ENCODE data around the gene TMEM39A.

The TMEM39A gene

GRCh38 chr3:119396870-119397269 lies 66.5 kb downstream of the TMEM39A start:
- FAIRE-seq = no peak

- no peak for FAIRE-seq
These were observed 67.5 kb downstream of the TMEM39A start for GRCh38 chr3:119395923-119396358.

GRCh38 chr3:119388577-119388976 lies 74.8 kb downstream of the TMEM39A start:
- no peak for FAIRE-seq

GRCh38 chr3:119382134-119382533 lies 81.3 kb downstream of the TMEM39A start:
- no peak for FAIRE-seq

- no peak for FAIRE-seq
These were observed 82.7 kb downstream of the TMEM39A start for GRCh38 chr3:119380697-119381096.

Measured in TTC549 (cell line).